H9 (cell line): ENCODE results near the gene PCID2. TPM values are rescaled to one million over a fixed set of nuclear protein-coding genes. Genes with fewer than 3 reads are reported as not detected.

ENCODE experiments used
- DNase-seq: peaks from one replicate; pipeline ENCODE4 v3.0.0-alpha.2; 2017
- H2AFZ ChIP-seq: one replicate; pipeline ENCODE4 v1.6.1; 2013; ENCODE audit warnings: mild to moderate bottlenecking, low read length, control low read depth, moderate library complexity
- H2AK5ac ChIP-seq: 2 replicates; pipeline ENCODE4 v1.6.1; 2013; ENCODE audit warnings: low read length, control low read depth, mixed read lengths; ENCODE audit not compliant: insufficient read length
- H2BK120ac ChIP-seq: one replicate; pipeline ENCODE4 v1.6.1; 2013; ENCODE audit warnings: low read depth, mild to moderate bottlenecking, low read length, control low read depth, inconsistent platforms; ENCODE audit not compliant: poor library complexity, severe bottlenecking
- H2BK12ac ChIP-seq: 2 replicates; pipeline ENCODE4 v1.6.1; 2013; ENCODE audit warnings: low read length, control low read depth, mixed read lengths, low read depth; ENCODE audit not compliant: insufficient read length
- H2BK15ac ChIP-seq: 2 replicates; pipeline ENCODE4 v1.6.1; 2013; ENCODE audit warnings: low read depth, low read length, control low read depth
- H2BK20ac ChIP-seq: one replicate; pipeline ENCODE4 v1.6.1; 2013; ENCODE audit warnings: low read depth, mild to moderate bottlenecking, low read length, control low read depth, inconsistent platforms; ENCODE audit not compliant: poor library complexity, severe bottlenecking
- H2BK5ac ChIP-seq: 2 replicates; pipeline ENCODE4 v1.6.1; 2013; ENCODE audit warnings: low read length, control low read depth, mixed read lengths; ENCODE audit not compliant: insufficient read length
- H3K14ac ChIP-seq: 2 replicates; pipeline ENCODE4 v1.6.1; 2013; ENCODE audit warnings: low read length, control low read depth; ENCODE audit not compliant: insufficient read depth
- H3K18ac ChIP-seq: 2 replicates; pipeline ENCODE4 v1.6.1; 2013; ENCODE audit warnings: low read depth, mild to moderate bottlenecking, mixed read lengths, low read length, control low read depth; ENCODE audit not compliant: insufficient read length
- H3K23ac ChIP-seq: 2 replicates; pipeline ENCODE4 v1.6.1; 2013; ENCODE audit warnings: low read length, control low read depth, mixed read lengths, low read depth; ENCODE audit not compliant: insufficient read length
- H3K23me2 ChIP-seq: 2 replicates; pipeline ENCODE4 v1.6.1; 2013; ENCODE audit warnings: low read depth, mild to moderate bottlenecking, mixed read lengths, low read length, control low read depth; ENCODE audit not compliant: insufficient read length, poor library complexity, severe bottlenecking
- H3K27ac ChIP-seq: 2 replicates; pipeline ENCODE4 v1.5.1; 2013; ENCODE audit warnings: low read length, control low read depth, mixed read lengths, low read depth; ENCODE audit not compliant: insufficient read length
- H3K27me3 ChIP-seq: 2 replicates; pipeline ENCODE4 v1.6.1; 2013; ENCODE audit warnings: low read length, control low read depth, inconsistent platforms; ENCODE audit not compliant: insufficient read depth
- H3K4ac ChIP-seq: 2 replicates; pipeline ENCODE4 v1.6.1; 2013; ENCODE audit warnings: low read depth, mild to moderate bottlenecking, control low read depth, inconsistent platforms, low read length, moderate library complexity
- H3K4me1 ChIP-seq: 2 replicates; pipeline ENCODE4 v1.6.1; 2013; ENCODE audit warnings: low read length, control low read depth, inconsistent platforms; ENCODE audit not compliant: insufficient read depth
- H3K4me2 ChIP-seq: 2 replicates; pipeline ENCODE4 v1.6.1; 2013; ENCODE audit warnings: low read length, control low read depth, mixed read lengths; ENCODE audit not compliant: insufficient read length, insufficient read depth
- H3K56ac ChIP-seq: 2 replicates; pipeline ENCODE4 v1.6.1; 2013; ENCODE audit warnings: low read depth, mild to moderate bottlenecking, mixed read lengths, low read length, control low read depth; ENCODE audit not compliant: insufficient read length
- H3K79me1 ChIP-seq: 2 replicates; pipeline ENCODE4 v1.6.1; 2013; ENCODE audit warnings: low read depth, mild to moderate bottlenecking, moderate library complexity, low read length, control low read depth, inconsistent platforms; ENCODE audit not compliant: insufficient read depth, poor library complexity, severe bottlenecking
- H3K79me2 ChIP-seq: 2 replicates; pipeline ENCODE4 v1.6.1; 2013; ENCODE audit warnings: low read length, control low read depth, inconsistent platforms; ENCODE audit not compliant: insufficient read depth
- H3K9ac ChIP-seq: 2 replicates; pipeline ENCODE4 v1.6.1; 2013; ENCODE audit warnings: low read length, control low read depth, mixed read lengths; ENCODE audit not compliant: insufficient read length; ENCODE audit errors: extremely low read depth
- H3K9me3 ChIP-seq: one replicate; pipeline ENCODE4 v1.6.1; 2013; ENCODE audit warnings: low read depth, low read length, inconsistent platforms; ENCODE audit not compliant: control insufficient read depth
- H3T11ph ChIP-seq: one replicate; pipeline ENCODE4 v1.6.1; 2013; ENCODE audit warnings: mild to moderate bottlenecking, low read length, control low read depth, inconsistent platforms
- H4K20me1 ChIP-seq: one replicate; pipeline ENCODE4 v1.6.1; 2013; ENCODE audit not compliant: control insufficient read depth, insufficient read length, insufficient read depth
- H4K5ac ChIP-seq: 2 replicates; pipeline ENCODE4 v1.6.1; 2013; ENCODE audit warnings: low read depth, mild to moderate bottlenecking, mixed read lengths, low read length, control low read depth; ENCODE audit not compliant: insufficient read length
- H4K8ac ChIP-seq: replicated peaks from 2 replicates; pipeline ENCODE4 v1.6.1; 2013; ENCODE audit warnings: low read length, control low read depth, mixed read lengths, low read depth; ENCODE audit not compliant: insufficient read length
- H4K91ac ChIP-seq: 2 replicates; pipeline ENCODE4 v1.6.1; 2013; ENCODE audit warnings: low read depth, mild to moderate bottlenecking, moderate library complexity, mixed read lengths, low read length, control low read depth; ENCODE audit not compliant: insufficient read length
- H3K27ac Mint-ChIP-seq, 3 experiments: 2 replicates in 2 of 3; 3 replicates in 1 of 3; pipeline ENCODE4 v1.8.0; 2020 to 2021; ENCODE audit warnings: mixed read lengths in 3 of 3, mild to moderate bottlenecking in 1 of 3, moderate library complexity in 1 of 3
- H3K27me3 Mint-ChIP-seq: 2 replicates; pipeline ENCODE4 v1.8.0; 2021; ENCODE audit warnings: low read depth, mild to moderate bottlenecking, moderate library complexity, mixed read lengths
- H3K36me3 Mint-ChIP-seq, 3 experiments: 2 replicates in 2 of 3; 3 replicates in 1 of 3; pipeline ENCODE4 v1.8.0; 2020 to 2021; ENCODE audit warnings: low read depth in 3 of 3, mixed read lengths in 3 of 3; ENCODE audit not compliant: insufficient read depth in 1 of 3
- H3K4me1 Mint-ChIP-seq, 2 experiments: 2 replicates each; pipeline ENCODE4 v1.8.0; 2020; ENCODE audit warnings: mixed read lengths in 2 of 2
- H3K4me3 Mint-ChIP-seq, 2 experiments: 2 replicates in 1 of 2; 3 replicates in 1 of 2; pipeline ENCODE4 v1.8.0; 2020 to 2021; ENCODE audit warnings: mild to moderate bottlenecking in 2 of 2, mixed read lengths in 2 of 2, moderate library complexity in 1 of 2
- H3K9me3 Mint-ChIP-seq, 2 experiments: 2 replicates in 1 of 2; 3 replicates in 1 of 2; pipeline ENCODE4 v1.8.0; 2020; ENCODE audit warnings: mild to moderate bottlenecking in 2 of 2, mixed read lengths in 2 of 2, moderate library complexity in 1 of 2
- WGBS: extraction: QIAGEN DNeasy Blood & Tissue Kit; methylation state at CpG from one replicate; pipeline ENCODE4 v1.1.7; 2013; ENCODE audit warnings: missing lambda C conversion rate, low lambda C conversion rate, mixed read lengths; ENCODE audit not compliant: insufficient read length; ENCODE audit errors: extremely low coverage; 5-methylcytosine and 5-hydroxymethylcytosine counted together
- total RNA-seq: library from RNA; stranded (reverse); gene quantifications from 2 replicates; pipeline ENCODE4 v1.2.1, GENCODE V29; 2021
- TF ChIP-seq, protein P1 (sequence below): fragments of 200-600 bp; sonication (generic); conservative IDR thresholded peaks from 3 replicates; pipeline ENCODE4 v1.8.0; 2021; ENCODE audit warnings: antibody characterized with exemption, mild to moderate bottlenecking

Gene PCID2
- total RNA-seq, 1 experiment from 2014 or later: 66.0 TPM

- peak; percentile 6 for DNase-seq
- H3K79me2 ChIP-seq: no peaks in the 10 kb centered on the region
- no peak overlapping the region for H2BK12ac ChIP-seq
- H4K8ac ChIP-seq: no peak overlapping the region
- H4K91ac ChIP-seq: no peak overlapping the region
- H3K27me3 Mint-ChIP-seq: peaks cover 13% of the 10 kb centered on the region
- no peak overlapping the region for H3K56ac ChIP-seq
- H3K14ac ChIP-seq: no peak overlapping the region
- no peak overlapping the region for H2BK15ac ChIP-seq
- H4K5ac ChIP-seq: no peak overlapping the region
- H2BK5ac ChIP-seq: no peak overlapping the region
- no peaks in the 10 kb centered on the region for H3K4me1 ChIP-seq
- H3K27ac ChIP-seq: no peak overlapping the region
- no peak overlapping the region for H3K4ac ChIP-seq
- H3K79me1 ChIP-seq: no peaks in the 10 kb centered on the region
- no peak overlapping the region for H2BK120ac ChIP-seq
- peaks cover 2% of the 10 kb centered on the region; the same call in 1 of the 2 replicates for H3K27me3 ChIP-seq
- H4K20me1 ChIP-seq: no peaks in the 10 kb centered on the region
- H3K4me1 Mint-ChIP-seq: peaks cover 14 to 30% of the 10 kb centered on the region in 2 experiments
- WGBS: no CpG with 5 or more reads among the region's 2 CpGs
- H3K4me2 ChIP-seq: no peak overlapping the region
- TF ChIP-seq, protein P1, sequence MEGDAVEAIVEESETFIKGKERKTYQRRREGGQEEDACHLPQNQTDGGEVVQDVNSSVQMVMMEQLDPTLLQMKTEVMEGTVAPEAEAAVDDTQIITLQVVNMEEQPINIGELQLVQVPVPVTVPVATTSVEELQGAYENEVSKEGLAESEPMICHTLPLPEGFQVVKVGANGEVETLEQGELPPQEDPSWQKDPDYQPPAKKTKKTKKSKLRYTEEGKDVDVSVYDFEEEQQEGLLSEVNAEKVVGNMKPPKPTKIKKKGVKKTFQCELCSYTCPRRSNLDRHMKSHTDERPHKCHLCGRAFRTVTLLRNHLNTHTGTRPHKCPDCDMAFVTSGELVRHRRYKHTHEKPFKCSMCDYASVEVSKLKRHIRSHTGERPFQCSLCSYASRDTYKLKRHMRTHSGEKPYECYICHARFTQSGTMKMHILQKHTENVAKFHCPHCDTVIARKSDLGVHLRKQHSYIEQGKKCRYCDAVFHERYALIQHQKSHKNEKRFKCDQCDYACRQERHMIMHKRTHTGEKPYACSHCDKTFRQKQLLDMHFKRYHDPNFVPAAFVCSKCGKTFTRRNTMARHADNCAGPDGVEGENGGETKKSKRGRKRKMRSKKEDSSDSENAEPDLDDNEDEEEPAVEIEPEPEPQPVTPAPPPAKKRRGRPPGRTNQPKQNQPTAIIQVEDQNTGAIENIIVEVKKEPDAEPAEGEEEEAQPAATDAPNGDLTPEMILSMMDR: no peak
- H3K18ac ChIP-seq: no peak overlapping the region
- no peaks in the 10 kb centered on the region for H3K9me3 Mint-ChIP-seq
- H3K9me3 ChIP-seq: no peaks in the 10 kb centered on the region
- no peaks in the 10 kb centered on the region for H3K23me2 ChIP-seq
- H2AFZ ChIP-seq: no peak overlapping the region
- H3K23ac ChIP-seq: no peak overlapping the region
- no peak overlapping the region for H3K9ac ChIP-seq
- H3K4me3 Mint-ChIP-seq: no peak overlapping the region
- H3K36me3 Mint-ChIP-seq: no peaks in the 10 kb centered on the region; a peak in 1 of 7 replicates
- no peak overlapping the region for H2AK5ac ChIP-seq
- no peak overlapping the region for H3T11ph ChIP-seq
- H3K27ac Mint-ChIP-seq: no peak overlapping the region
- H2BK20ac ChIP-seq: no peak overlapping the region
Measured at GRCh38 chr13:113135281-113135760, 73.1 kb downstream of the PCID2 start.
